ENCODE data around the gene TRAF3IP3.

Gene TRAF3IP3

DNA sequence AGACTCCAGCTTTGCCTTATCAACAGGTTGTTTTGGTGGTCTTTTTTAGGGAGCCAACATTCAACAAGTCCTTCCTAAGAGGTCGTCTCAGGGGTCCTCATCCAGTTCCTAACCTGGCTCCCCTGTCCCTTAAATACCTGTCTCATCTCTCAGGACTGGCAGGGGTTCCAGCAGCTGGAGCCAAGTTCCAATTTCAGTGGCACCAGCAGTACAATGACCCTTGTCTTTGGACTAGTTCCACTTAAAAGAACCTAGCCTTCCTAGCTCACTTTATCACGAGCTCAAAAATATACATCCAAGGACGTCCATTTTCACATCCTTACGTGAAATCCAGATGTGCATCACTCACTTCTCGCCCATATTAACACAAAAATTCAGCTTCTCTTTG lies 18.7 kb upstream of the TRAF3IP3 start:
- WGBS, 2 experiments (ENCODE audit: insufficient coverage in 2 of 2), result 74 to 78% methylated on average over 2 to 3 of the region's 5 CpGs
- Histone ChIP-seq H3K9me3 (ENCODE audit: control insufficient read depth, low read length) (no peaks in the 10 kb centered on the region), H3K27ac (ENCODE audit: low read depth, low read length, severe bottlenecking) (no peak overlapping the region), H3K36me3 (ENCODE audit: control insufficient read depth, insufficient read depth, low read length) (no peaks in the 10 kb centered on the region), H3K4me3 (ENCODE audit: extremely low read depth, insufficient read depth, low read length, poor library complexity, severe bottlenecking) (no peak overlapping the region), H3K4me1 (ENCODE audit: control insufficient read depth, insufficient read depth, low read length, poor library complexity, severe bottlenecking) (no peaks in the 10 kb centered on the region)

DNA sequence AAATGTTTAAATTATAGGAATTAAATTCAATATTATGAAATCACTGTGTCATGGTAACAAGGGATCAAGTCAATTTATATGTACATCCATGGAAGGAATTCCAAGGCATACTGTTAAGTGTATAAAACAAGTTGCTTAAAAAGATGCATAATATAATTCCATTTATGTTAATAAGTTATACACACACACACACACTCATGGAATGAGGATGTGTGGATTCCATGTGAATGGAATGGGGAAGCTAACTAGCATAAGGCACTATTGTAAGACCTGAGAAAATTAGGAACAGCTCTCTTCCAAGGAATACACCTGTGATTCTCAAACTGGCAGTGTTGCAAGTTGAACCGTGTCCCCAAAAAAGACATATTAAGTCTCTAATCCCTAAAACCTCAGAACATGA lies 17.6 kb upstream of the TRAF3IP3 start:
- Histone ChIP-seq H3K9me3 (ENCODE audit: control insufficient read depth, low read length) (no peaks in the 10 kb centered on the region), H3K27ac (ENCODE audit: low read depth, low read length, severe bottlenecking) (no peak overlapping the region), H3K36me3 (ENCODE audit: control insufficient read depth, insufficient read depth, low read length) (no peaks in the 10 kb centered on the region), H3K4me1 (ENCODE audit: control insufficient read depth, insufficient read depth, low read length, poor library complexity, severe bottlenecking) (no peaks in the 10 kb centered on the region), H3K4me3 (ENCODE audit: extremely low read depth, insufficient read depth, low read length, poor library complexity, severe bottlenecking) (no peak overlapping the region)
- WGBS, 2 experiments (ENCODE audit: insufficient coverage in 2 of 2), result no CpG with 5 or more reads among the region's 1 CpG

DNA sequence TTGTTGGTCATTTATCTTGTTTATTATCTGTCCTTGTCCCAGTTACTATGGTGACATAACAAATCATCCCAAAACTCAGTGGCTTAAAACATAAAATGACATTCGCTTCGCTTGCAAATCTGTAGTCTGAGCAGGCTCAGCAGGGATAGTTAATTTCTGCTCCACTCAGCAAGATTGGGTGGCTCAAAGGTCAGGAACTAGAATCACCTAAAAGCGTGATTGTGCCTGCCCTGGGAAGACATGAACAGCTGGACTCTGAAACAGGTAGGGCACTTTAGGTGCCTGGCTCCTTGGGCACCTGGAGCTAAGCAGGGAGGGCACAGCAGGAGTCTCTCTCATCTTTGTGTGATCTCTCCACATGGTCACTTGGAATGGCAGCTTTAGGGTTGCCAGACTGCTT lies 14.7 kb upstream of the TRAF3IP3 start:
- H3K4me3 ChIP-seq (ENCODE audit: extremely low read depth, insufficient read depth, low read length, poor library complexity, severe bottlenecking), result no peak overlapping the region
- H3K4me1 ChIP-seq (ENCODE audit: control insufficient read depth, insufficient read depth, low read length, poor library complexity, severe bottlenecking), result no peaks in the 10 kb centered on the region
- WGBS, 2 experiments (ENCODE audit: insufficient coverage in 2 of 2), result 89 to 90% methylated on average over 3 of the region's 3 CpGs
- H3K27ac ChIP-seq (ENCODE audit: low read depth, low read length, severe bottlenecking), result no peak overlapping the region
- no peaks in the 10 kb centered on the region for H3K9me3 ChIP-seq (ENCODE audit: control insufficient read depth, low read length)
- H3K36me3 ChIP-seq (ENCODE audit: control insufficient read depth, insufficient read depth, low read length), result no peaks in the 10 kb centered on the region

DNA sequence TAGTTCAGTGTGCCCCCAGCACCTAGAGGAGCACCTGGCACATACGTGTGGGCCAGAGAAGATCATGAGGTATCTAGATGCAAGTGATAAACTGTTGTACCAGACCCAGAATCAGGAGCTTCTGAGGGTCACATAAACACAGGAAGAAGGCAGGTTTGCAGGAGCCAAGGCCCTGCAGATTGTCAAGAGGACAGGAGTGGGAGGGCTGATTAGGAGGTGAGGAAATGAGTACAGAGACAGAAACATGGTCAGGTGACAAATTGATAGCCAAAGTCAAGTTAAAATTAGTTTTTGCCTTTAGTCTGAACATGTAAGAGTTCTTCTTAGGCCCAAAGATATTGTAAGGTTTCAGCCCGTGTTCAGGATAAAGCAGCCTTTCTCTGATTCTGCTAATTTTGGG lies 14.0 kb upstream of the TRAF3IP3 start:
- no peak overlapping the region for H3K27ac ChIP-seq (ENCODE audit: low read depth, low read length, severe bottlenecking)
- no peaks in the 10 kb centered on the region for H3K36me3 ChIP-seq (ENCODE audit: control insufficient read depth, insufficient read depth, low read length)
- no peaks in the 10 kb centered on the region for H3K4me1 ChIP-seq (ENCODE audit: control insufficient read depth, insufficient read depth, low read length, poor library complexity, severe bottlenecking)
- H3K4me3 ChIP-seq (ENCODE audit: extremely low read depth, insufficient read depth, low read length, poor library complexity, severe bottlenecking), result no peak overlapping the region
- WGBS, 2 experiments (ENCODE audit: insufficient coverage in 2 of 2), result 50 to 83% methylated on average over 1 of the region's 2 CpGs
- no peaks in the 10 kb centered on the region for H3K9me3 ChIP-seq (ENCODE audit: control insufficient read depth, low read length)

DNA sequence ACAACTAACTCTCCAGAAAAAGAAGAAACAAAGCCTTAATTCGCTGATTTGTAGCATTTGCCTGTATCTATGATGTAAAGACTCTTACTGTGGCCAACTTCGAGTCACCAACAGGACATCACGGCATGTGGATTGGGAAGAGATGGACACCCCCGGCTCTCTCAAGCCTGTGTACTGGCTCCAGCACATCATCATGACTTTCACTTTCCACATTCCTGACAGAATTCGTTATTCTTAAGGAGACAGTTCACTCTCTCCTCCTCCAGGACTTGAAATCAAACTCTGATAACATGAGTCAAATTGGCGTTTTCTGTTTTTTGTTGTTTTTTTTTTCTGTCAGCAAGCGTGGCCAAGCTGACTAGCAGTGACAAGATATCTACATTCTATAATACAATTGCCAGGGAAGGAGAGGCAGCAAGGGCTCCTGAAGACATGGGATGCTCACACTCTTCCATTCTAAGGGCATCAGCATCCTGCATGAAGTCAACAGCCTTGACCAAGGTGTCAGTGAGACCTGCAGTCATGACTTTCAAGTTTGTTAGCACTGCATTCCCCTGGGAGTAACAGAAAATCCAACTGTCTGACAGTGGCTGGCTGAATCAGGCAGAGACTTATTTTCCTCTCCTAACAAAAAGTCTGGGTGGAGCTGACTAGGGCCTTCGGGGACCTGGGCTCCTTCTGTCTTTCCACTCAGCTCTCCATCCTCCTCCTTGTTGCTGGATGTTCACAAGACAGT lies 13.3 kb upstream of the TRAF3IP3 start:
- 83 to 84% methylated on average over 4 to 5 of the region's 8 CpGs for WGBS, 2 experiments (ENCODE audit: insufficient coverage in 2 of 2)
- no peaks in the 10 kb centered on the region for H3K4me1 ChIP-seq (ENCODE audit: control insufficient read depth, insufficient read depth, low read length, poor library complexity, severe bottlenecking)
- H3K27ac ChIP-seq (ENCODE audit: low read depth, low read length, severe bottlenecking), result no peak overlapping the region
- no peak overlapping the region for H3K4me3 ChIP-seq (ENCODE audit: extremely low read depth, insufficient read depth, low read length, poor library complexity, severe bottlenecking)
- no peaks in the 10 kb centered on the region for H3K9me3 ChIP-seq (ENCODE audit: control insufficient read depth, low read length)
- H3K36me3 ChIP-seq (ENCODE audit: control insufficient read depth, insufficient read depth, low read length), result no peaks in the 10 kb centered on the region

DNA sequence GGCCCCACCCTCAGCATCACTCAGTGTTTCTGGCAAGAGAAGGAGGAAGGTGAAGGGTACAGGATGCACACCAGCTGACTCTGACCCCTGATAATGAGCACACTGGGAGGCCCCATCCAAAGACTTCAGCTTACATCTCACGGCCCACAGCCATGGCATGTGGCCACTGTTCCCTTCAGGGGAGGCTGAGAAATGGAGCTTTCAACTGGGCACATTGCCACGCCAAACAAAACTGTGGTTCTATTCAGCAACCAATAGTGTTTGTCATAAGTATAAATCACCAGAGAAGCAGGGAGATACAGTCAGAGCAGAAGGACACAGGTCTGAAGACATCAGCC lies 12.7 kb upstream of the TRAF3IP3 start:
- Histone ChIP-seq H3K36me3 (ENCODE audit: control insufficient read depth, insufficient read depth, low read length) (no peaks in the 10 kb centered on the region), H3K4me3 (ENCODE audit: extremely low read depth, insufficient read depth, low read length, poor library complexity, severe bottlenecking) (no peak overlapping the region), H3K4me1 (ENCODE audit: control insufficient read depth, insufficient read depth, low read length, poor library complexity, severe bottlenecking) (no peaks in the 10 kb centered on the region), H3K9me3 (ENCODE audit: control insufficient read depth, low read length) (no peaks in the 10 kb centered on the region), H3K27ac (ENCODE audit: low read depth, low read length, severe bottlenecking) (no peak overlapping the region)
- WGBS, 2 experiments (ENCODE audit: insufficient coverage in 2 of 2), result 83 to 97% methylated on average over 1 to 2 of the region's 2 CpGs

DNA sequence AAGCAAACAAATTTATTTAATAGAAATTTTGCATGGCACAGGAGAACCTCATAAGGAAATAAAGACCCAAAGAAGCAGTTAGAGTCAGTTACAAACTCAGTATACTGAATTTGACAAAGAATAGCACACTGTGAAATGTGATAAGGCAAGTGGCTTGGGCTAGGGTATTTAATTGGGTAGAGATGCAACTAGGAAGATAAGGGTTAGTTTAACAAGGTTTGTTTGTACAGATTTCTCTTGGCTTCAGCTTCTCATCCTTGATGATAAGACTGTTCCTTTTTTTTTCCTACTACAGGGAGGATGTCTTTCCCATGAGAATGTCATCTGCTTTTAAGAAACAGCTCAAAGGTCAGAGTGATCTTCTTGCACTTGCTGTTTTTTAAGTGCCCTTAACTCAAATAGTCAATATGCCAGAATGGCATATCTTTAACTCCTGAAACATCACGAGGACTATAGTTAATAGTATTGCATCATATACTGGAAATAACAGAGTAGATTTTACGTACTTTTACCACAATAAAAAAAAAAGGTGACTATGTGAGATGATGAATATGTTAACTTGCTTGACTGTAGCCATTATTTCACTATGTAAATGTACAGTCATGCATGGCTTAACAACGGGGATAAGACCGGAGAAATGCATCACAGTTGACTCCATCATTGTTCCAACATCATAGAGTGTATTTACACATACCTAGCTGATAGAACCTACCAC lies 9.2 kb upstream of the TRAF3IP3 start:
- H3K9me3 ChIP-seq (ENCODE audit: control insufficient read depth, low read length), result no peaks in the 10 kb centered on the region
- no peak overlapping the region for H3K4me3 ChIP-seq (ENCODE audit: extremely low read depth, insufficient read depth, low read length, poor library complexity, severe bottlenecking)
- WGBS, 2 experiments (ENCODE audit: insufficient coverage in 2 of 2), result 100% methylated on average over 2 of the region's 4 CpGs; no CpG with 5 or more reads in 1 of the 2 experiments
- H3K4me1 ChIP-seq (ENCODE audit: control insufficient read depth, insufficient read depth, low read length, poor library complexity, severe bottlenecking), result no peaks in the 10 kb centered on the region
- H3K27ac ChIP-seq (ENCODE audit: low read depth, low read length, severe bottlenecking), result no peak overlapping the region
- H3K36me3 ChIP-seq (ENCODE audit: control insufficient read depth, insufficient read depth, low read length), result no peaks in the 10 kb centered on the region

DNA sequence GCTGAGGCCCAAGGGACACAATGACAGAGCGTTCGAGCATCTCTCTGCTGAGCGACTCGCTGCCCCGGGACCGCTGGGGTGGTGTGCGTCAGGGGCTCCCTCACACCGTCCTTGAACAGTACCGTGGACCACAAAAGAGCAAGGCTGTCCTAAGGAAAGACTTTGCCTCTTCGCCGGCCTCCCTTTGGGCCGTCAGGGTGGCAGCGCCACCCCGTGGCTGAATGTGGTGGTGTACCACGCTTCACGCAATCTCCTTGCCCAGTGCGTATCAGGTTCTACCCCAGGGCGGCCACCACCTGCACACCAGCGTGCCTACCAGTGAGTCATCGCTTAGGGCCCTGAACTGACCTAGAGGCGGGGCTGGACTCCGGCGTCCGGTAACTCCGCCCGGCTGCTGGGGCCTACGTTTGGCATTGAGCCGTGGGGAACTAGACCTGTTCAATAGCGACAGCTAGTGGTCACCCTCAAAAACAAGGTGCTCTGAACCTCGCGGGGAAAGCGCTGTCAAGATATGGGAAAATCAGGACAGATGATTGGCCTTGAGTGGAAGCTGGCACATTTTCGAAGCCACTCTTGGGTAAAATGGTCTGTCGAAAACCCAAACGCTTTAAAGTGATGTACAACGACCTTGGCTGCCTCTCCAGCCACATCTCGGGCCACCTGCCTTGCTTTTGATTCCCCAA lies 8.1 kb upstream of the TRAF3IP3 start:
- no peaks in the 10 kb centered on the region for H3K9me3 ChIP-seq (ENCODE audit: control insufficient read depth, low read length)
- 7 to 12% methylated on average over 30 to 37 of the region's 37 CpGs for WGBS, 2 experiments (ENCODE audit: insufficient coverage in 2 of 2)
- no peak overlapping the region for H3K4me3 ChIP-seq (ENCODE audit: extremely low read depth, insufficient read depth, low read length, poor library complexity, severe bottlenecking)
- no peaks in the 10 kb centered on the region for H3K36me3 ChIP-seq (ENCODE audit: control insufficient read depth, insufficient read depth, low read length)
- H3K4me1 ChIP-seq (ENCODE audit: control insufficient read depth, insufficient read depth, low read length, poor library complexity, severe bottlenecking), result no peaks in the 10 kb centered on the region
- no peak overlapping the region for H3K27ac ChIP-seq (ENCODE audit: low read depth, low read length, severe bottlenecking)

DNA sequence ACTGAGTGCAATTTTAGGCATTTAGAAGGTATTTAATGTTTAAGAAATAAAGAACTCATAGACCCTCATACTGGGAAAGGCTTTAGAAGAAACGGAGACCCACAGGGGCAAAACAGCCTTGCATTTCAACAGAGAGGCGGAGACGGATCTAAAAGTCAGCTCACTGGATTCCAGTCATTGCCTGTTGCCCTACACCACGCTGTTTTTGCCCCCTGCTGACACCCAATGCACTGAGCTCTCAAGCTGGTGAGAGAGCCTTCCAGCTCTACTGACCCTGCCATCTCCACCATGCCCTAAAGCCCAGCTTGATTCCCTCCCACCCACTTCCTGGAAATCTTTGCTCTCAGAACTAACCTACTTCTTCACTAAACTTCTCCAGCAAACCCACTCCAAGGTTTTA lies 7.2 kb upstream of the TRAF3IP3 start:
- Histone ChIP-seq H3K36me3 (ENCODE audit: control insufficient read depth, insufficient read depth, low read length) (no peaks in the 10 kb centered on the region), H3K4me3 (ENCODE audit: extremely low read depth, insufficient read depth, low read length, poor library complexity, severe bottlenecking) (no peak overlapping the region), H3K4me1 (ENCODE audit: control insufficient read depth, insufficient read depth, low read length, poor library complexity, severe bottlenecking) (no peaks in the 10 kb centered on the region), H3K27ac (ENCODE audit: low read depth, low read length, severe bottlenecking) (no peak overlapping the region), H3K9me3 (ENCODE audit: control insufficient read depth, low read length) (no peaks in the 10 kb centered on the region)
- 33 to 47% methylated on average over 4 of the region's 4 CpGs for WGBS, 2 experiments (ENCODE audit: insufficient coverage in 2 of 2)

DNA sequence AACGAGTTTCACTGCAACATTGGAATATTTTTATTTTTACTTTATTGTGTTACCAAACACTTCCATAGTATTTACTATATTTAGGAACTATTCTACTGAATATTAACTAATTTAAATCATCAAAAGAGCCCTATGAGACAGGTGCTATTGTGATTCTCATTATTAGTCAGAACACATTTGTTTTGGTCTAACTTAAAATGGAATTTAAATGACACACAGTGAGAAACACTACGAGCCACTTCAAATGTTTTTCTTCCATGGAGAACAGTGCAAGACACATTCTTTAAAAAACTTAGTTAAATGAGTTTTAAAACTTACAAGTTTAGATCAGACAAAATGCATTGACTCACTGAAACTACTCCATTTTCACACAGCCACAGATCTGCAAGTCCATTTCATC lies 6.6 kb upstream of the TRAF3IP3 start:
- WGBS, 2 experiments (ENCODE audit: insufficient coverage in 2 of 2), result no CpG with 5 or more reads among the region's 2 CpGs
- Histone ChIP-seq H3K9me3 (ENCODE audit: control insufficient read depth, low read length) (no peaks in the 10 kb centered on the region), H3K4me1 (ENCODE audit: control insufficient read depth, insufficient read depth, low read length, poor library complexity, severe bottlenecking) (no peaks in the 10 kb centered on the region), H3K27ac (ENCODE audit: low read depth, low read length, severe bottlenecking) (no peak overlapping the region), H3K4me3 (ENCODE audit: extremely low read depth, insufficient read depth, low read length, poor library complexity, severe bottlenecking) (no peak overlapping the region), H3K36me3 (ENCODE audit: control insufficient read depth, insufficient read depth, low read length) (no peaks in the 10 kb centered on the region)
